Measurements from ENCODE around the gene PPP6R2. TPM values are rescaled to one million over a fixed set of nuclear protein-coding genes. Genes with fewer than 3 reads are reported as not detected.

PPP6R2 gene
- total and polyA plus RNA-seq, 9 of the 15 experiments (the other 6 are each of a cell fraction or from before 2014, with no cell fraction given) = 0.32 to 39.8 (median 21.4) TPM

DNA sequence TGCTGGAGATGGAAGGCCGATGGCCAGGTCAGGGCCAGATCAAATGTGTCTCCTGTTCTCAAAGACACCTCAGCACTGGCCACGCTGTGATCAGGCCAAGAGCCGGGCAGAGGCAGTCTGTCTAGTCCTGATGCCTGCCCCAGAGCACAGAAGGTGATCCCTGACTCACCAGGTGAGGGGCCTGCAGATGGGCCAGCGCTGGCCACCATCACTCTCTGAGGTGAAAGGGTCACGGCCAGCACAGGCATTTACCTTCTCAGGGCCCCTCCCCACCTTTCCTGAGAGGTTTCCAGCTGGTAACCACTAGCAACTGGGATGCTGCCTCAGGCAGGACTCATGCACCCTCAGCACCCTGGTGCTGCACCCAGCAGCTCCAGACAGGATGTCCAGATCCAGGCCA, 128.8 kb downstream of the PPP6R2 start (continued):
- no peak for TF ChIP-seq SAP30 (IDR thresholded peaks at IDR 0.05; ENCODE audit: borderline replicate concordance, insufficient read depth, low read depth, low read length, poor library complexity, severe bottlenecking)

DNA sequence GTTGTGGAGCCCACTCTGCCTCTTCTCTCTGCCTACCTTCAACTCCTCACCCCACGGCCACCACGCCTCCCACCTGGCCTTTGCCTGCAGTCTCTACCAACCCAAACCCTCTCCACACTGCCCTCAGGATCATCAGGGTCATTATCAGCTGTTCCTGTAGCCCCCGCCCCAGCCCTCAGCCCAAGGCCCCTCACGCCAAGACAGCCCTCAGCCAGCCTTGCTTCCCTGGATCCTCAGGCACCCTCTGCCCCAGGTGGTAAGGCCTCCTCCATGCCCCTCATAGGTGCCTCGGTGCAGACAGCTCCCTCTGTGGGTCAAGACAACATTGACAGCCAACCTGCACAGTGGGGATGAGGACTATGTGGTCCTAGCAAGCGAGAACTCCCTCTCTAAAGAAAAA, 130.0 kb downstream of the PPP6R2 start:
- Histone ChIP-seq H3K36me3 (ENCODE audit: control insufficient read depth, insufficient read depth, low read length) (0 out of 3 replicates have a peak, but pooled peaks cover 2% of the 10 kb centered on the region), H3K9me3 (replicated peaks; ENCODE audit: control insufficient read depth, insufficient read depth, low read depth, low read length) (no peaks in the 10 kb centered on the region), H3K9ac (ENCODE audit: insufficient read depth in 1 of 2, low read depth in 2 of 2, low read length in 2 of 2) (peak overlapping the region in 1 of 2 experiments; percentile 64; a peak in 2 of 4 replicates), H3K4me2 (ENCODE audit: insufficient read depth, low read length) (0 out of 2 replicates have a peak overlapping the region, but pooled peaks have one; percentile 73), H3K27ac (ENCODE audit: extremely low read depth, low read depth, low read length) (no peak overlapping the region), H3K4me1 (replicated peaks in 1 of 2; ENCODE audit: control insufficient read depth in 2 of 2, insufficient read depth in 2 of 2, low read length in 2 of 2) (peaks cover 29 to 57% of the 10 kb centered on the region in 2 experiments), H3K79me2 (ENCODE audit: control insufficient read depth, insufficient read depth, low read length) (peaks cover 57% of the 10 kb centered on the region), H3K9me1 (ENCODE audit: control insufficient read depth, insufficient read depth, low read length) (peaks cover 8% of the 10 kb centered on the region), H2AFZ (ENCODE audit: low read depth, low read length) (no peak overlapping the region), H4K20me1 (replicated peaks; ENCODE audit: control insufficient read depth, insufficient read depth, low read length) (peaks cover 37% of the 10 kb centered on the region), H3K27me3 (ENCODE audit: control insufficient read depth in 2 of 2, insufficient read depth in 2 of 2, low read length in 2 of 2) (no peaks in the 10 kb centered on the region), H3K4me3 (peak overlapping the region; percentile 63; the same call in 1 of the 2 replicates)
- in situ Hi-C loops (cut with MboI) = no loop called here
- WGBS (ENCODE audit: insufficient coverage, low coverage, missing lambda C conversion rate) = 76% methylated on average over 5 of the region's 6 CpGs
- ChIA-PET POLR2A (no interaction called here), CTCF (ENCODE audit: low intra/inter-chr PET ratio) (no interaction called here)
- DNase-seq (ENCODE audit: extremely low read depth in 1 of 4, low spot score in 3 of 4) (peak in 2 of 4 experiments; percentile 34 to 46), ATAC-seq (peak; percentile 66), FAIRE-seq (peak; percentile 58)
- BruUV-seq (replicated peaks) = no TSS peak
- intact Hi-C loops (cut with micrococcal nuclease) = no loop called here
- TF ChIP-seq, protein P1, sequence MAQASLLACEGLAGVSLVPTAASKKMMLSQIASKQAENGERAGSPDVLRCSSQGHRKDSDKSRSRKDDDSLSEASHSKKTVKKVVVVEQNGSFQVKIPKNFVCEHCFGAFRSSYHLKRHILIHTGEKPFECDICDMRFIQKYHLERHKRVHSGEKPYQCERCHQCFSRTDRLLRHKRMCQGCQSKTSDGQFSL (CRISPR knock-in tag; IDR thresholded peaks at IDR 0.05) = no peak
- TF ChIP-seq, protein P1 (tag; IDR thresholded peaks at IDR 0.05) = no peak
- TF ChIP-seq SMC3 (conservative IDR thresholded peaks at IDR 0.05; ENCODE audit: insufficient read depth, low read depth, low read length) (0 out of 2 replicates have a peak, but pooled peaks have one; percentile 20), ZKSCAN1 (IDR thresholded peaks at IDR 0.05; ENCODE audit: low read depth, low read length) (peak; percentile 43; the same call in 1 of the 2 replicates), RAD21 (CRISPR knock-in tag; conservative IDR thresholded peaks at IDR 0.05 in 1 of 2, IDR thresholded peaks at IDR 0.05 in 1 of 2) (0 out of 4 replicates have a peak, but pooled peaks of 1 of the 2 experiments have one; percentile 5)
- TF ChIP-seq, protein P2, sequence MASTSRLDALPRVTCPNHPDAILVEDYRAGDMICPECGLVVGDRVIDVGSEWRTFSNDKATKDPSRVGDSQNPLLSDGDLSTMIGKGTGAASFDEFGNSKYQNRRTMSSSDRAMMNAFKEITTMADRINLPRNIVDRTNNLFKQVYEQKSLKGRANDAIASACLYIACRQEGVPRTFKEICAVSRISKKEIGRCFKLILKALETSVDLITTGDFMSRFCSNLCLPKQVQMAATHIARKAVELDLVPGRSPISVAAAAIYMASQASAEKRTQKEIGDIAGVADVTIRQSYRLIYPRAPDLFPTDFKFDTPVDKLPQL (IDR thresholded peaks at IDR 0.05; ENCODE audit: extremely low read depth, insufficient read length) = no peak
- TF ChIP-seq, protein P3, sequence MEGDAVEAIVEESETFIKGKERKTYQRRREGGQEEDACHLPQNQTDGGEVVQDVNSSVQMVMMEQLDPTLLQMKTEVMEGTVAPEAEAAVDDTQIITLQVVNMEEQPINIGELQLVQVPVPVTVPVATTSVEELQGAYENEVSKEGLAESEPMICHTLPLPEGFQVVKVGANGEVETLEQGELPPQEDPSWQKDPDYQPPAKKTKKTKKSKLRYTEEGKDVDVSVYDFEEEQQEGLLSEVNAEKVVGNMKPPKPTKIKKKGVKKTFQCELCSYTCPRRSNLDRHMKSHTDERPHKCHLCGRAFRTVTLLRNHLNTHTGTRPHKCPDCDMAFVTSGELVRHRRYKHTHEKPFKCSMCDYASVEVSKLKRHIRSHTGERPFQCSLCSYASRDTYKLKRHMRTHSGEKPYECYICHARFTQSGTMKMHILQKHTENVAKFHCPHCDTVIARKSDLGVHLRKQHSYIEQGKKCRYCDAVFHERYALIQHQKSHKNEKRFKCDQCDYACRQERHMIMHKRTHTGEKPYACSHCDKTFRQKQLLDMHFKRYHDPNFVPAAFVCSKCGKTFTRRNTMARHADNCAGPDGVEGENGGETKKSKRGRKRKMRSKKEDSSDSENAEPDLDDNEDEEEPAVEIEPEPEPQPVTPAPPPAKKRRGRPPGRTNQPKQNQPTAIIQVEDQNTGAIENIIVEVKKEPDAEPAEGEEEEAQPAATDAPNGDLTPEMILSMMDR (IDR thresholded peaks at IDR 0.05 in 2 of 3, conservative IDR thresholded peaks at IDR 0.05 in 1 of 3; ENCODE audit: insufficient read depth in 2 of 3, low read depth in 1 of 3, low read length in 3 of 3) = peak; percentile 49 to 57 (median 52)
